GM21423 (cell line): Measurements from ENCODE around the gene TRA2B.
"Not testable (repeated sequence)": the region's sequence is repeated elsewhere in the genome, so short reads cannot be mapped to it uniquely, and the experiment has no call there.

Source experiments
- ATAC-seq: cut with Tn5 transposase; IDR thresholded peaks from one replicate; pipeline ENCODE4 v1.9.1; 2021; ENCODE audit warnings: mild to moderate bottlenecking, moderate library complexity; ENCODE audit not compliant: unreplicated experiment

The TRA2B gene

GRCh38 chr3:185929192-185930151, 8.3 kb downstream of the TRA2B start:
- no peak for ATAC-seq

- ATAC-seq = peak; percentile 49
Observed at GRCh38 chr3:185928496-185928895, 9.3 kb downstream of the TRA2B start.

- no peak for ATAC-seq
Observed at GRCh38 chr3:185927501-185928200, 10.2 kb downstream of the TRA2B start.

GRCh38 chr3:185926445-185926844, 11.4 kb downstream of the TRA2B start:
- no peak for ATAC-seq

- no peak for ATAC-seq
Observed at GRCh38 chr3:185925353-185925752, 12.5 kb downstream of the TRA2B start.

- no peak for ATAC-seq
Observed at GRCh38 chr3:185924375-185924774, 13.4 kb downstream of the TRA2B start.

GRCh38 chr3:185920184-185920583, 17.6 kb downstream of the TRA2B start:
- no peak for ATAC-seq

GRCh38 chr3:185916042-185916833, 21.6 kb downstream of the TRA2B start:
- ATAC-seq = no peak

GRCh38 chr3:185915642-185916041, 22.2 kb downstream of the TRA2B start:
- no peak for ATAC-seq

- ATAC-seq = no peak
Observed at GRCh38 chr3:185914911-185915629, 22.7 kb downstream of the TRA2B start.

GRCh38 chr3:185912929-185913901, 24.6 kb downstream of the TRA2B start:
- ATAC-seq = no peak

- ATAC-seq = no peak
Observed at GRCh38 chr3:185912512-185912911, 25.3 kb downstream of the TRA2B start.

- not testable (repeated sequence) for ATAC-seq
Observed at GRCh38 chr3:185911076-185911448, 26.8 kb downstream of the TRA2B start.

- not testable (repeated sequence) for ATAC-seq
Observed at GRCh38 chr3:185910322-185911075, 27.3 kb downstream of the TRA2B start.

- ATAC-seq = not testable (repeated sequence)
Observed at GRCh38 chr3:185909913-185910312, 27.9 kb downstream of the TRA2B start.

- no peak for ATAC-seq
Observed at GRCh38 chr3:185900228-185900627, 37.6 kb downstream of the TRA2B start.

- no peak for ATAC-seq
Observed at GRCh38 chr3:185896636-185897035, 41.2 kb downstream of the TRA2B start.

- ATAC-seq = no peak
Observed at GRCh38 chr3:185887066-185887465, 50.7 kb downstream of the TRA2B start.

- no peak for ATAC-seq
Observed at GRCh38 chr3:185884641-185885040, 53.2 kb downstream of the TRA2B start.
